ENCODE measurements around the gene MTMR11. TPM values are rescaled to one million over a fixed set of nuclear protein-coding genes. Genes with fewer than 3 reads are reported as not detected.
A peak's percentile ranks its signal among the peaks of the same experiment; 100 is the strongest.

MTMR11 gene, protein sequence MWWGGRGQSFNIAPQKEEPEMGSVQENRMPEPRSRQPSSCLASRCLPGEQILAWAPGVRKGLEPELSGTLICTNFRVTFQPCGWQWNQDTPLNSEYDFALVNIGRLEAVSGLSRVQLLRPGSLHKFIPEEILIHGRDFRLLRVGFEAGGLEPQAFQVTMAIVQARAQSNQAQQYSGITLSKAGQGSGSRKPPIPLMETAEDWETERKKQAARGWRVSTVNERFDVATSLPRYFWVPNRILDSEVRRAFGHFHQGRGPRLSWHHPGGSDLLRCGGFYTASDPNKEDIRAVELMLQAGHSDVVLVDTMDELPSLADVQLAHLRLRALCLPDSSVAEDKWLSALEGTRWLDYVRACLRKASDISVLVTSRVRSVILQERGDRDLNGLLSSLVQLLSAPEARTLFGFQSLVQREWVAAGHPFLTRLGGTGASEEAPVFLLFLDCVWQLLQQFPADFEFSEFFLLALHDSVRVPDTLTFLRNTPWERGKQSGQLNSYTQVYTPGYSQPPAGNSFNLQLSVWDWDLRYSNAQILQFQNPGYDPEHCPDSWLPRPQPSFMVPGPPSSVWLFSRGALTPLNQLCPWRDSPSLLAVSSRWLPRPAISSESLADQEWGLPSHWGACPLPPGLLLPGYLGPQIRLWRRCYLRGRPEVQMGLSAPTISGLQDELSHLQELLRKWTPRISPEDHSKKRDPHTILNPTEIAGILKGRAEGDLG
- 10 to 100 TPM in 3 of 6 experiments, 1 to 10 TPM in 3; 6.1 to 11.5 (median 10.0) TPM for total RNA-seq (2021; fragmentation: NEBNext Ultra II Directional; extraction: Animal tissue kit (Norgen Biotek cat#: 25700))
- long read RNA-seq, partial matches to known transcripts, result 1 of 4 reads
- long read RNA-seq, other reads (novel, unspliced or antisense), result 2 of 4 reads

DNA sequence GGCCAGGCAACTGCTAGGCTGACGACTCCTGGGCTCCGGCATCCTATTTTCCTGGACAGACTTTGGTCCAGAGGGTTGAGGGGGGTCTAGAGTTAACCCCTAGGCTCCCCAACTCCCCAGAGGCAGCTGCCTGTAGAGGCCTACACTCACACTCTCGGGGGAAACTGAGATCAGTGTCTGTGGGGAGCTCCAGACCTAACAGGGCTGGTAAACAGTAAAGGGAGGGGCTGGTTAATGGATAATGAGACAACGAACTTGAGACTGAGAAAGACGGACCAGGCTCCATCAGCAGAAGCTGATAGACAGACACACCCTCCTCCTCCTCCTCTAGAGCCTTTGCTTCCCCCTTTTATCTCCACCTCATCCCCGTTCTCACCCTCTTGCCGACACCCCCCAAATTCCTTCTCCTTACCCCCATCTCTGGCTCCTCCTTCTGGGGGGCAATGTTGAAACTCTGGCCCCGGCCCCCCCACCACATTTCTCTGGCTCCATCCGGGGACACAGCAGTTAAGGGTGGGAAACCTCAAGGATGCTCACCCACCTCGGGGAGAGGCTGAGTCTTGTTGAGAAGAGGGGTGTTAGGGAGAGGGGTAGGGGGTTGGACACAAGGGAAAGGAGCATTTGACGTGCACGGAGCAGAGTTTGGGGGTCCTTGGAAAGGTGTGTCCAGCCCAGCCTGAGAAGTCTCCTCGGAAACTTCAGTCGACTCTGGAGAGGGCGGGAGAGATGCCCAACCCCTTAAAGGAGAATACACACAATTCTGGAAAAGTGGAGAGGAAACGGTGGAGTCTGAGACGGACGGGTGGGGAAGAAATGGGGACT is at the start of gene MTMR11:
Gene MTMR11, minus strand, starts transcription at position 710 of the 822 bp plus-strand sequence. Its CDS starts 232 bp downstream, at position 478.
- peaks cover 63% of the 10 kb centered on the region for H3K4me1 Mint-ChIP-seq (ENCODE audit: low read depth)
- TF ChIP-seq, protein P1, sequence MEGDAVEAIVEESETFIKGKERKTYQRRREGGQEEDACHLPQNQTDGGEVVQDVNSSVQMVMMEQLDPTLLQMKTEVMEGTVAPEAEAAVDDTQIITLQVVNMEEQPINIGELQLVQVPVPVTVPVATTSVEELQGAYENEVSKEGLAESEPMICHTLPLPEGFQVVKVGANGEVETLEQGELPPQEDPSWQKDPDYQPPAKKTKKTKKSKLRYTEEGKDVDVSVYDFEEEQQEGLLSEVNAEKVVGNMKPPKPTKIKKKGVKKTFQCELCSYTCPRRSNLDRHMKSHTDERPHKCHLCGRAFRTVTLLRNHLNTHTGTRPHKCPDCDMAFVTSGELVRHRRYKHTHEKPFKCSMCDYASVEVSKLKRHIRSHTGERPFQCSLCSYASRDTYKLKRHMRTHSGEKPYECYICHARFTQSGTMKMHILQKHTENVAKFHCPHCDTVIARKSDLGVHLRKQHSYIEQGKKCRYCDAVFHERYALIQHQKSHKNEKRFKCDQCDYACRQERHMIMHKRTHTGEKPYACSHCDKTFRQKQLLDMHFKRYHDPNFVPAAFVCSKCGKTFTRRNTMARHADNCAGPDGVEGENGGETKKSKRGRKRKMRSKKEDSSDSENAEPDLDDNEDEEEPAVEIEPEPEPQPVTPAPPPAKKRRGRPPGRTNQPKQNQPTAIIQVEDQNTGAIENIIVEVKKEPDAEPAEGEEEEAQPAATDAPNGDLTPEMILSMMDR (IDR thresholded peaks at IDR 0.05), result no peak
- peaks cover 10% of the 10 kb centered on the region for H3K27me3 Mint-ChIP-seq (ENCODE audit: insufficient read depth)
- no peaks in the 10 kb centered on the region for H3K9me3 Mint-ChIP-seq
- peak; percentile 9 for DNase-seq
- peak within 1 kb of the TSS; percentile 72 for H3K27ac Mint-ChIP-seq
- peaks cover 16% of the 10 kb centered on the region for H3K36me3 Mint-ChIP-seq (ENCODE audit: low read depth)
- peak within 1 kb of the TSS; percentile 98 for H3K4me3 Mint-ChIP-seq

DNA sequence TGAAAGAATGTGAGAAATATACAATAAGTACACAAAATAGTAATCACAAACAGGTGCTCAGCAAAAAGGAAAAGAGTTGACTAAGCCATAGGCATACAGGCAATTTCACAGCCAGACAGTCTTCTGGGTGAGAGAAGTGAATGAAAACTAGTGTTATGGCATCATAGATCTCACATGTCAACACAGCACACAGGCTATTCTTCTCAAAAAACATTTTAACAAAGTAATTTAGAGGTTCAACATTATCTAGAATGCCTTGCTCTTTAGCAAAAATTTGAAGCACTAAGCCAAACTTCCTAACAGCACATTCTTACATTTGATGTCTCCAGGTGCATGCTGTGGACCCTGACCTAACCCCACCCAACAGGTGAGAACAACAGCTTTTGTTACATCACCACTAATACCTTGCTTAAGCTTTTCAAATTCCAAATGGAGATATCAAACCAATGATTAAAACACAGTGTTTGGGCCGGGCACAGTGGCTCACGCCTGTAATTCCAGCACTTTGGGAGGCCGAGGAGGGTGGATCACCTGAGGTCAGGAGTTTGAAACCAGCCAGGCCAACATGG is 43.4 kb upstream of the MTMR11 start:
- no peak for DNase-seq
- H3K4me3 Mint-ChIP-seq, result 0 out of 2 replicates have a peak overlapping the region, but pooled peaks have one; percentile 15
- peaks cover 24% of the 10 kb centered on the region for H3K36me3 Mint-ChIP-seq (ENCODE audit: low read depth)
- H3K9me3 Mint-ChIP-seq, result no peaks in the 10 kb centered on the region
- peaks cover 52% of the 10 kb centered on the region for H3K4me1 Mint-ChIP-seq (ENCODE audit: low read depth)
- peak overlapping the region; percentile 60 for H3K27ac Mint-ChIP-seq
- H3K27me3 Mint-ChIP-seq (ENCODE audit: insufficient read depth), result peaks cover 2% of the 10 kb centered on the region; the same call in 1 of the 2 replicates
- TF ChIP-seq, protein P1 (IDR thresholded peaks at IDR 0.05), result no peak

GRCh38 chr1:149979245-149979971 is 42.7 kb upstream of the MTMR11 start:
- no peak for DNase-seq
- Mint-ChIP-seq H3K36me3 (ENCODE audit: low read depth) (peaks cover 22% of the 10 kb centered on the region), H3K27ac (peak overlapping the region; percentile 60), H3K4me3 (0 out of 2 replicates have a peak overlapping the region, but pooled peaks have one; percentile 15), H3K9me3 (no peaks in the 10 kb centered on the region), H3K4me1 (ENCODE audit: low read depth) (peaks cover 46% of the 10 kb centered on the region), H3K27me3 (ENCODE audit: insufficient read depth) (no peaks in the 10 kb centered on the region)
- TF ChIP-seq, protein P1 (IDR thresholded peaks at IDR 0.05), result no peak

- Mint-ChIP-seq H3K27ac (no peak overlapping the region), H3K4me3 (no peak overlapping the region), H3K36me3 (ENCODE audit: low read depth) (peaks cover 23% of the 10 kb centered on the region), H3K27me3 (ENCODE audit: insufficient read depth) (no peaks in the 10 kb centered on the region), H3K4me1 (ENCODE audit: low read depth) (peaks cover 43% of the 10 kb centered on the region), H3K9me3 (no peaks in the 10 kb centered on the region)
- DNase-seq, result no peak
- TF ChIP-seq, protein P1 (IDR thresholded peaks at IDR 0.05), result no peak
These were observed 41.9 kb upstream of the MTMR11 start for GRCh38 chr1:149978547-149979023.

All from HFFc6 (cell line).